ENCODE measurements around the gene ATP6V1A.

ATP6V1A gene

DNA sequence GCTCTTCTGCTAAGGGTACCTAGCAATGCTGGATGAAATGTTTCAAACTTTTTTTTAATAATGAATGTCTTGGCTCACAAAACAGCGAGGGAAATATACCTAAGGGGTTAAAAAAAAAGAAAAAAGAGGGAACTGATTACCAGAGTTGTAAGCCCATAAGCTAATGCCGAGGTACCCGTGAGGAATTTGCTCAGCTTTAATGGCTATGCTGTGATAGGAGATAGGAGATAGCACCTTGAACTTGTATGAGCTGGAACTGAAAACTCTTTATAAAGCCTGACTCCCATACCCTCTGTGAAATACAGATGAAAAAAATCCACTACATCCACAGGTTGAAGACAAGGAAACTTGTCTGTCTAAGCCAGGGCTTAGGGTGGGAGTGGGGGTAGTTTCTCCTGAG is 105.7 kb downstream of the ATP6V1A start:
- DNase-seq (ENCODE audit: extremely low spot score): no peak
- ChIA-PET CTCF (no interaction called here), POLR2A (no interaction called here)
- TF ChIP-seq, protein P1, sequence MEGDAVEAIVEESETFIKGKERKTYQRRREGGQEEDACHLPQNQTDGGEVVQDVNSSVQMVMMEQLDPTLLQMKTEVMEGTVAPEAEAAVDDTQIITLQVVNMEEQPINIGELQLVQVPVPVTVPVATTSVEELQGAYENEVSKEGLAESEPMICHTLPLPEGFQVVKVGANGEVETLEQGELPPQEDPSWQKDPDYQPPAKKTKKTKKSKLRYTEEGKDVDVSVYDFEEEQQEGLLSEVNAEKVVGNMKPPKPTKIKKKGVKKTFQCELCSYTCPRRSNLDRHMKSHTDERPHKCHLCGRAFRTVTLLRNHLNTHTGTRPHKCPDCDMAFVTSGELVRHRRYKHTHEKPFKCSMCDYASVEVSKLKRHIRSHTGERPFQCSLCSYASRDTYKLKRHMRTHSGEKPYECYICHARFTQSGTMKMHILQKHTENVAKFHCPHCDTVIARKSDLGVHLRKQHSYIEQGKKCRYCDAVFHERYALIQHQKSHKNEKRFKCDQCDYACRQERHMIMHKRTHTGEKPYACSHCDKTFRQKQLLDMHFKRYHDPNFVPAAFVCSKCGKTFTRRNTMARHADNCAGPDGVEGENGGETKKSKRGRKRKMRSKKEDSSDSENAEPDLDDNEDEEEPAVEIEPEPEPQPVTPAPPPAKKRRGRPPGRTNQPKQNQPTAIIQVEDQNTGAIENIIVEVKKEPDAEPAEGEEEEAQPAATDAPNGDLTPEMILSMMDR (IDR thresholded peaks at IDR 0.05; ENCODE audit: control extremely low read depth, extremely low read depth, low read depth, missing control alignments): no peak
